ENCODE results near the gene GAK.

The GAK gene

GRCh38 chr4:887034-887763 is 44.9 kb downstream of the GAK start:
- DNase-seq: no peak

GRCh38 chr4:886244-886643 is 45.9 kb downstream of the GAK start:
- no peak for DNase-seq

GRCh38 chr4:885353-885752 is 46.8 kb downstream of the GAK start:
- no peak for DNase-seq

GRCh38 chr4:884896-885295 is 47.2 kb downstream of the GAK start:
- no peak for DNase-seq

GRCh38 chr4:884259-884658 is 47.9 kb downstream of the GAK start:
- no peak for DNase-seq

GRCh38 chr4:883377-884095 is 48.6 kb downstream of the GAK start:
- DNase-seq: no peak

- no peak for DNase-seq
Measured at GRCh38 chr4:882646-883045, 49.5 kb downstream of the GAK start.

GRCh38 chr4:881709-882108 is 50.4 kb downstream of the GAK start:
- no peak for DNase-seq

- no peak for DNase-seq
Measured at GRCh38 chr4:880684-881405, 51.3 kb downstream of the GAK start.

- peak; percentile 59 for DNase-seq
Measured at GRCh38 chr4:879729-880077, 52.4 kb downstream of the GAK start.

GRCh38 chr4:878796-879728 is 53.1 kb downstream of the GAK start:
- DNase-seq: peak; percentile 53

- no peak for DNase-seq
Measured at GRCh38 chr4:877502-877901, 54.6 kb downstream of the GAK start.

GRCh38 chr4:876780-877179 is 55.3 kb downstream of the GAK start:
- no peak for DNase-seq

GRCh38 chr4:875818-876423 is 56.2 kb downstream of the GAK start:
- no peak for DNase-seq

GRCh38 chr4:874971-875817 is 56.9 kb downstream of the GAK start:
- DNase-seq: no peak

- no peak for DNase-seq
Measured at GRCh38 chr4:874056-874455, 58.1 kb downstream of the GAK start.

GRCh38 chr4:872241-872981 is 59.7 kb downstream of the GAK start:
- DNase-seq: no peak

- DNase-seq: no peak
Measured at GRCh38 chr4:871484-871883, 60.6 kb downstream of the GAK start.

GRCh38 chr4:870951-871350 is 61.2 kb downstream of the GAK start:
- no peak for DNase-seq

GRCh38 chr4:869776-870175 is 62.3 kb downstream of the GAK start:
- no peak for DNase-seq

GRCh38 chr4:868421-868820 is 63.7 kb downstream of the GAK start:
- DNase-seq: no peak
